Calu3 (cell line): ENCODE measurements around the gene SCFD2. TPM values are rescaled to one million over a fixed set of nuclear protein-coding genes. Genes with fewer than 3 reads are reported as not detected.

Source experiments
- BruUV-seq: library from RNA; stranded (reverse); fragments of 400-500 nt; replicated peaks from 2 replicates; lab custom pipeline; 2021; lab: Mats Ljungman, UMichigan
- CTCF ChIA-PET: fragments of 300-600 bp; sonication (Branson Sonifier 250); formaldehyde crosslinking; loops from one replicate; lab custom pipeline; 2022; ENCODE audit warnings: antibody characterized with exemption; lab: Charles Lee
- DNase-seq: peaks from one replicate; pipeline ENCODE4 v3.0.0; 2022
- H3K27ac Mint-ChIP-seq: one replicate; pipeline ENCODE4 v1.8.0; 2022; ENCODE audit warnings: mixed read lengths; ENCODE audit not compliant: unreplicated experiment
- H3K27me3 Mint-ChIP-seq: one replicate; pipeline ENCODE4 v1.8.0; 2022; ENCODE audit warnings: mixed read lengths; ENCODE audit not compliant: unreplicated experiment
- H3K36me3 Mint-ChIP-seq: one replicate; pipeline ENCODE4 v1.8.0; 2022; ENCODE audit warnings: mild to moderate bottlenecking, moderate library complexity, mixed read lengths; ENCODE audit not compliant: insufficient read depth, unreplicated experiment
- H3K4me1 Mint-ChIP-seq: one replicate; pipeline ENCODE4 v1.8.0; 2022; ENCODE audit warnings: mild to moderate bottlenecking, low read depth, mixed read lengths; ENCODE audit not compliant: unreplicated experiment
- H3K4me3 Mint-ChIP-seq: one replicate; pipeline ENCODE4 v1.8.0; 2022; ENCODE audit warnings: mild to moderate bottlenecking, low read depth, moderate library complexity, mixed read lengths; ENCODE audit not compliant: unreplicated experiment
- H3K9me3 Mint-ChIP-seq: one replicate; pipeline ENCODE4 v1.8.0; 2022; ENCODE audit warnings: low read depth, mixed read lengths; ENCODE audit not compliant: unreplicated experiment
- intact Hi-C: fragments of 100-400 bp; cut with micrococcal nuclease; formaldehyde crosslinking; loops from one replicate; pipeline ENCODE4 v1.10.0; 2022; ENCODE audit not compliant: unreplicated experiment
- total RNA-seq: library from RNA; stranded (reverse); gene quantifications from 2 replicates; pipeline ENCODE4 v1.2.3, GENCODE V29; 2022
- TF ChIP-seq, protein P1 (sequence below): fragments of 200-600 bp; IDR thresholded peaks from one replicate; pipeline ENCODE4 v1.8.0; 2022; ENCODE audit warnings: antibody characterized with exemption; ENCODE audit not compliant: unreplicated experiment

The SCFD2 gene
- total RNA-seq, 1 experiment from 2014 or later: 16.7 TPM

GRCh38 chr4:53197772-53198142, 168.1 kb downstream of the SCFD2 start:
- H3K4me1 Mint-ChIP-seq: no peaks in the 10 kb centered on the region

GRCh38 chr4:53196882-53197771, 168.7 kb downstream of the SCFD2 start:
- Mint-ChIP-seq H3K27me3 (no peaks in the 10 kb centered on the region), H3K4me3 (no peak overlapping the region), H3K4me1 (no peaks in the 10 kb centered on the region), H3K9me3 (no peaks in the 10 kb centered on the region), H3K27ac (no peak overlapping the region), H3K36me3 (no peaks in the 10 kb centered on the region)
- CTCF ChIA-PET: interaction anchor here (0.6 to 0.7 kb wide), 2 partner anchors 184 to 695 kb away, joined by 3 read pairs; no protein-coding TSS in a partner anchor
- intact Hi-C loops: loop anchor here (2.0 to 10.0 kb wide), 3 partner anchors 178 to 1038 kb away; partner anchors contain the start of gene FIP1L1
- DNase-seq: peak; percentile 9
- no TSS peak for BruUV-seq
- TF ChIP-seq, protein P1, sequence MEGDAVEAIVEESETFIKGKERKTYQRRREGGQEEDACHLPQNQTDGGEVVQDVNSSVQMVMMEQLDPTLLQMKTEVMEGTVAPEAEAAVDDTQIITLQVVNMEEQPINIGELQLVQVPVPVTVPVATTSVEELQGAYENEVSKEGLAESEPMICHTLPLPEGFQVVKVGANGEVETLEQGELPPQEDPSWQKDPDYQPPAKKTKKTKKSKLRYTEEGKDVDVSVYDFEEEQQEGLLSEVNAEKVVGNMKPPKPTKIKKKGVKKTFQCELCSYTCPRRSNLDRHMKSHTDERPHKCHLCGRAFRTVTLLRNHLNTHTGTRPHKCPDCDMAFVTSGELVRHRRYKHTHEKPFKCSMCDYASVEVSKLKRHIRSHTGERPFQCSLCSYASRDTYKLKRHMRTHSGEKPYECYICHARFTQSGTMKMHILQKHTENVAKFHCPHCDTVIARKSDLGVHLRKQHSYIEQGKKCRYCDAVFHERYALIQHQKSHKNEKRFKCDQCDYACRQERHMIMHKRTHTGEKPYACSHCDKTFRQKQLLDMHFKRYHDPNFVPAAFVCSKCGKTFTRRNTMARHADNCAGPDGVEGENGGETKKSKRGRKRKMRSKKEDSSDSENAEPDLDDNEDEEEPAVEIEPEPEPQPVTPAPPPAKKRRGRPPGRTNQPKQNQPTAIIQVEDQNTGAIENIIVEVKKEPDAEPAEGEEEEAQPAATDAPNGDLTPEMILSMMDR: peak; percentile 41

More at GRCh38 chr4:53197772-53198142, 168.1 kb downstream of the SCFD2 start:
- Mint-ChIP-seq H3K4me3 (no peak overlapping the region), H3K9me3 (no peaks in the 10 kb centered on the region), H3K27me3 (no peaks in the 10 kb centered on the region), H3K27ac (no peak overlapping the region), H3K36me3 (no peaks in the 10 kb centered on the region)
- DNase-seq: no peak
- TF ChIP-seq, protein P1: no peak
- no TSS peak for BruUV-seq
- CTCF ChIA-PET: interaction anchor here (0.6 to 0.7 kb wide), 2 partner anchors 183 to 694 kb away, joined by 3 read pairs; no protein-coding TSS in a partner anchor
- intact Hi-C loops: loop anchor here (2.0 to 10.0 kb wide), 3 partner anchors 177 to 1037 kb away; partner anchors contain the start of gene FIP1L1

GRCh38 chr4:53195815-53196661, 169.8 kb downstream of the SCFD2 start:
- H3K9me3 Mint-ChIP-seq: no peaks in the 10 kb centered on the region
- BruUV-seq: no TSS peak
- TF ChIP-seq, protein P1: no peak
- H3K4me3 Mint-ChIP-seq: no peak overlapping the region
- DNase-seq: no peak
- H3K36me3 Mint-ChIP-seq: no peaks in the 10 kb centered on the region
- no peaks in the 10 kb centered on the region for H3K27me3 Mint-ChIP-seq
- H3K27ac Mint-ChIP-seq: no peak overlapping the region
- H3K4me1 Mint-ChIP-seq: no peaks in the 10 kb centered on the region
- intact Hi-C loops: loop anchor here (2.0 to 10.0 kb wide), 3 partner anchors 179 to 1039 kb away; partner anchors contain the start of gene FIP1L1
- CTCF ChIA-PET: interaction anchor here (0.6 kb wide), 1 partner anchor 621 kb away, joined by 3 read pairs; no protein-coding TSS in a partner anchor

DNA sequence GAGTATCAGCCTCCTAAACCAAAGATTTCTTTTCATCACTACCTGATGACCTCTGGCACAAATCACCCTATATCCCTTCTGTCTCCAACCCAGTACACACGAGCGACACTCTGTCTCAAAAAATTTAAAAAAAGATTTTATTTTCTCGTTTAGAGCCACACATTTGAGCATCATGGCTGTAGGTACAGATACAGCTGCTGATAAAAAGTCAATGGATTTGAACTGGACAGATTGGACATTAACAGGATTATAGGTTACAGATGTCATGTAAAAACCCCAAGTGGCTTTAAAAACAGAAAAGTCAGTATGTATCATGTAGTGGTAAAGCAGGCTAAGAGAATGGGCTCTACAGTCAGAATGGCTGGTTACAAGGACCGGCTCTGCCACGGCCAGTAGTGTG, 171.1 kb downstream of the SCFD2 start:
- intact Hi-C loops: loop anchor here (5.0 to 10.0 kb wide), 2 partner anchors 180 to 608 kb away; partner anchors contain the start of gene FIP1L1
- Mint-ChIP-seq H3K27me3 (no peaks in the 10 kb centered on the region), H3K9me3 (no peaks in the 10 kb centered on the region), H3K4me1 (no peaks in the 10 kb centered on the region), H3K4me3 (no peak overlapping the region), H3K36me3 (no peaks in the 10 kb centered on the region), H3K27ac (no peak overlapping the region)
- no TSS peak for BruUV-seq
- TF ChIP-seq, protein P1: no peak
- DNase-seq: no peak
- CTCF ChIA-PET: no interaction called here
